Activated naive CD4-positive, alpha-beta T cell treated with anti-CD3 and anti-CD28 coated beads, Interleukin-2, amount 50 U/mL, for 24 hours (primary cell): Measurements from ENCODE around the gene SERPINB5.

Experiments
- H3K27ac Mint-ChIP-seq: one replicate; pipeline ENCODE4 v1.8.0; 2021; ENCODE audit warnings: mild to moderate bottlenecking, mixed read lengths
- H3K27me3 Mint-ChIP-seq: one replicate; pipeline ENCODE4 v1.8.0; 2021; ENCODE audit warnings: mixed read lengths
- H3K36me3 Mint-ChIP-seq: one replicate; pipeline ENCODE4 v1.8.0; 2021; ENCODE audit warnings: mixed read lengths
- H3K4me1 Mint-ChIP-seq: one replicate; pipeline ENCODE4 v1.8.0; 2021; ENCODE audit warnings: mixed read lengths
- H3K4me3 Mint-ChIP-seq: one replicate; pipeline ENCODE4 v1.8.0; 2021; ENCODE audit warnings: mild to moderate bottlenecking, mixed read lengths
- H3K9me3 Mint-ChIP-seq: one replicate; pipeline ENCODE4 v1.8.0; 2021; ENCODE audit warnings: mixed read lengths

Gene SERPINB5, protein sequence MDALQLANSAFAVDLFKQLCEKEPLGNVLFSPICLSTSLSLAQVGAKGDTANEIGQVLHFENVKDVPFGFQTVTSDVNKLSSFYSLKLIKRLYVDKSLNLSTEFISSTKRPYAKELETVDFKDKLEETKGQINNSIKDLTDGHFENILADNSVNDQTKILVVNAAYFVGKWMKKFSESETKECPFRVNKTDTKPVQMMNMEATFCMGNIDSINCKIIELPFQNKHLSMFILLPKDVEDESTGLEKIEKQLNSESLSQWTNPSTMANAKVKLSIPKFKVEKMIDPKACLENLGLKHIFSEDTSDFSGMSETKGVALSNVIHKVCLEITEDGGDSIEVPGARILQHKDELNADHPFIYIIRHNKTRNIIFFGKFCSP

DNA sequence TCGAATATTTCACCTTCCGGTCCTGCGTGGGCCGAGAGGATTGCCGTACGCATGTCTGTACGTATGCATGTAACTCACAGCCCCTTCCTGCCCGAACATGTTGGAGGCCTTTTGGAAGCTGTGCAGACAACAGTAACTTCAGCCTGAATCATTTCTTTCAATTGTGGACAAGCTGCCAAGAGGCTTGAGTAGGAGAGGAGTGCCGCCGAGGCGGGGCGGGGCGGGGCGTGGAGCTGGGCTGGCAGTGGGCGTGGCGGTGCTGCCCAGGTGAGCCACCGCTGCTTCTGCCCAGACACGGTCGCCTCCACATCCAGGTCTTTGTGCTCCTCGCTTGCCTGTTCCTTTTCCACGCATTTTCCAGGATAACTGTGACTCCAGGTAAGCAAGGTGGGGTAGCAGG is at the start of gene SERPINB5:
TSS of gene SERPINB5 (plus strand) at position 291 of the 400 bp plus-strand sequence. CDS start 7,471 bp downstream, outside the sequence.
- H3K36me3 Mint-ChIP-seq, result no peaks in the 10 kb centered on the region
- H3K4me3 Mint-ChIP-seq, result no peak within 1 kb of the TSS
- peaks cover 9% of the 10 kb centered on the region for H3K27me3 Mint-ChIP-seq
- no peaks in the 10 kb centered on the region for H3K9me3 Mint-ChIP-seq
- no peak within 1 kb of the TSS for H3K27ac Mint-ChIP-seq
- no peaks in the 10 kb centered on the region for H3K4me1 Mint-ChIP-seq

DNA sequence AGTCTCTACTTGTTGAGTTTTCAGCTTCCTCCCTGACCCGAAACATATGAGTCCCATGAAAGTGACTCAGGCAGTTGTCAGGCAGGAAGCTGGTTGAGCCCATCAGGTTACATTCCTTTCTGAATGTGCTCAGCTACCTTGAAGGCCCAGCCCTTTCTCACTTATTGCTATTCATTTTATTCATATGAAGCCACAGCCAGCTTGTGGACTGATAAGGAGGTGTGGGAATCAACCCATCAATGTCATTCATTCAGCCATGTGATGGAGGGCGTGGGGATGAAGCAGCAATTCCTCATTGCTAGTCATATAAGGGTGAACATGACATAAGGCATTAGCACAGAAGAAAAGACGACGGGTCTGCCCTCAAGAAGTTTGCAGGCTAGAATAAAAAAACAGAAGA is 49.2 kb upstream of the SERPINB5 start:
- peaks cover 12% of the 10 kb centered on the region for H3K27me3 Mint-ChIP-seq
- peaks cover 12% of the 10 kb centered on the region for H3K4me1 Mint-ChIP-seq
- no peak overlapping the region for H3K27ac Mint-ChIP-seq
- H3K36me3 Mint-ChIP-seq, result no peaks in the 10 kb centered on the region
- no peak overlapping the region for H3K4me3 Mint-ChIP-seq
- no peaks in the 10 kb centered on the region for H3K9me3 Mint-ChIP-seq

DNA sequence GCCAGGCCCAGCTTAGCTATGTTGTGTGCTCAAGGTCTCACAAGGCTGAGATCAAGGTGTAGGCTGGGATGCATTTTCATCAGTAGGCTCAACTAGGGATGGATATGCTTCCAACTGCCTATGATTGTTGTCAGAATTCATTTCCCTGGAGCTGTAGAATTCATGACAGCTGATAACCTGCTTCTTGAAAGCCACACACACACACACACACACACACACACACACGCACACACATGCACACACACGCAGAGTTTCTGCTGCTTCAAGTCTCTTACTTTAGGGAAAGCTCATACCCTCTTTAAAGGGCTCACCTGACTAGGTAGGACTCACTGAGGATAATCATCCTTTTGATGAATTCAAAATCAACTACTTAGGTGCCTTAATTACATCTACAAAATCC is 46.2 kb upstream of the SERPINB5 start:
- no peak overlapping the region for H3K4me3 Mint-ChIP-seq
- no peaks in the 10 kb centered on the region for H3K36me3 Mint-ChIP-seq
- no peak overlapping the region for H3K27ac Mint-ChIP-seq
- H3K9me3 Mint-ChIP-seq, result no peaks in the 10 kb centered on the region
- peaks cover 12% of the 10 kb centered on the region for H3K27me3 Mint-ChIP-seq
- H3K4me1 Mint-ChIP-seq, result no peaks in the 10 kb centered on the region

DNA sequence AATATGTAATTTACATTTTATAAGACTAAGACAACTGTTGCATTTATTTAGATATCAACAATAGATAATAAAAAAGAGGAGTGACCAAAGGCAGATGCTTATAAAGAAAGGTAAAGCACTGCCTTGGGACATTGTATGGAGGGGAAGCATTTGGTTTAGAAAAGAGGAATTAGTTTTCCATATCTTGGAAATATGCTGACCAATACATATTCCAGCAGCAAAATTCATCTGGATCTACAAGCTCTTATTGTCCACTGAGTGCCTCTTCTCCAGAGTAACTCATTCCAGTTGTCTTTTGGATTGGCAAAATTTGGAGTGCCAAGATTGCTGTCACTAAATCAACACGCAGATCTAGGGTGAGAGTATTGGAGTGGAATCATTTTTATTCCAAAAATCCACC is 45.6 kb upstream of the SERPINB5 start:
- Mint-ChIP-seq H3K36me3 (no peaks in the 10 kb centered on the region), H3K27ac (no peak overlapping the region), H3K4me3 (no peak overlapping the region), H3K9me3 (no peaks in the 10 kb centered on the region), H3K4me1 (no peaks in the 10 kb centered on the region), H3K27me3 (peaks cover 9% of the 10 kb centered on the region)

DNA sequence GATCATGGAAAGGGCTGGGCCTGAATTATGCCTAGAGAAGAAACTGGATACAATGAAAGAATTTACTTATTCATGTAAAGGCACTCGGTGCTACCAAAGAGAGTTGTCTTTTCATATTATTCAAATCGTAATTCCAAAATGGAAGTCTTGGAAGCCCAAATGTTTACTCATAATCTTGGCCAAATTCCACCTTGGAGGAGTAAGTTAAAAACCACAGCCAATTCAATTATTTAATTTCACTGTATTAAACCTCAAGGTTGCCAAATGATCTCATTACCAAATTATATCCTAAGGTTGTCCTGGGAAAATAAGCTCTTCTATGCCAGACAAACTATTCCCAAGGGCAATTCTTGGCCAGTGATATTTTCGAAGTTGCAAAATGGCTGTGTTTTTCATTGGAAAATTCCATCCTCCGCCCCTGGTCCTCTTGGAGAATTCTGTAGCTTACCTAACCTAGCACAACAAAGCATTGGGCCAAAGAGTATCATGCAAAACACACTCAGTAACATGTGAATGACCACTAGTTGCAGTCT is 43.4 kb upstream of the SERPINB5 start:
- Mint-ChIP-seq H3K36me3 (no peaks in the 10 kb centered on the region), H3K4me3 (no peak overlapping the region), H3K9me3 (no peaks in the 10 kb centered on the region), H3K4me1 (no peaks in the 10 kb centered on the region), H3K27ac (no peak overlapping the region), H3K27me3 (peaks cover 6% of the 10 kb centered on the region)

DNA sequence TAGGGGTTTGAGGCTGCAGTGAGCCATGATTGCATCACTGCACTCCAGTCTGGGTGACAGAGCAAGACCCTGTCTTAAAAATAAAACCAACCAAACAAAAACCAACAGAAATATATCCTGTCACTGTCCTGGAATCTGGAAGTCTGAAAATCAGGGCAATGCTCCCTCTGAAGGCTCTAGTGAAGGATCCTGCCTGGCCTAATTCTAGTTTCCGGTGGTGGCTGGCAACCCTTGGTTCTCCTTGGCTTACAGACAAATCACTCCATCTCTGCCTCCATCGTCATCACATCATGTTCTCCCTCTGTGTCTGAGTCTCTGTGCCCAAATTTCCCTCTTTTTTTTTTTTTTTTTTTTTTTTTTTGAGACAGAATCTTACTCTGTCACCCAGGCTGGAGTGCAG is 38.6 kb upstream of the SERPINB5 start:
- H3K27ac Mint-ChIP-seq, result no peak overlapping the region
- peaks cover 5% of the 10 kb centered on the region for H3K4me1 Mint-ChIP-seq
- no peaks in the 10 kb centered on the region for H3K27me3 Mint-ChIP-seq
- no peaks in the 10 kb centered on the region for H3K36me3 Mint-ChIP-seq
- no peak overlapping the region for H3K4me3 Mint-ChIP-seq
- no peaks in the 10 kb centered on the region for H3K9me3 Mint-ChIP-seq

DNA sequence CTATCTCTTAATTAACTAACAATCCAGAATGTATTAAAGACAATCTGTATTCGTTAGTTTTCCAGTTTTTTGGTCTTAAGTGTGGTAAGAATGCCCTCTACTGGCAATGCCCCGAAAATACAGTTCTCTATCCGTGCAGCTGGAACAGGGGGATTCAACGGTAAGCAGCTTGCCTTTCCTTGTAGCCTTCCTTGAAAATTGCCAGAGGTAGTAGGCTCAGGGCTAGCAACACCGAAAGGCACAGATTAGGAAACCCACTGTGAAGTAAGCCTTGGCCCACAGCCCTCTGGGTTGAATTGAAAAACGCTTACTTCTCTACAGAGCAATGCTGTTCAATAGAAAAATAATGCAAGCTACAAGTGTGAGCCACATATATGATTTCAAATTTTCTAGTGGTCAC is 37.4 kb upstream of the SERPINB5 start:
- Mint-ChIP-seq H3K4me3 (no peak overlapping the region), H3K4me1 (peaks cover 5% of the 10 kb centered on the region), H3K9me3 (no peaks in the 10 kb centered on the region), H3K27me3 (no peaks in the 10 kb centered on the region), H3K36me3 (no peaks in the 10 kb centered on the region), H3K27ac (no peak overlapping the region)

DNA sequence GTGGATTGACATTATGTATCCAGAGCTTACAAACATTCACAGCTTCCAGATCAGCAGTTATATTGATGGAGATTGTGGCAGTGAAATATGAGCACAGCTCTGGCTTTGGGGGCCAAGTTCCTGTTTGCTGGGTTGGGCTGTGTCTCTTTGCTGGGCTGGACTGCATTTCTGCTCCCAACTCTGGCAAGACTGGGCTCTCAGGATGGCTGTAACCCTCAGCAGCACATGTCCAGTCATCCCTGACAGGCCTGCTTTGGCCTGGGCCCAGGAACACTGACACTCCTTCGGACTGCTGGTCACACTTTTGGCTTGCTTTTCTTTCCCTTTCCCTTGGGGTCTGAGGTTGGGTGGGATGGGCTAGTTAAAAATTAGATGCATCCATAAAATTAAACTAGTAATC is 36.5 kb upstream of the SERPINB5 start:
- H3K27me3 Mint-ChIP-seq, result no peaks in the 10 kb centered on the region
- H3K27ac Mint-ChIP-seq, result no peak overlapping the region
- no peak overlapping the region for H3K4me3 Mint-ChIP-seq
- H3K9me3 Mint-ChIP-seq, result no peaks in the 10 kb centered on the region
- H3K4me1 Mint-ChIP-seq, result peaks cover 5% of the 10 kb centered on the region
- H3K36me3 Mint-ChIP-seq, result no peaks in the 10 kb centered on the region

DNA sequence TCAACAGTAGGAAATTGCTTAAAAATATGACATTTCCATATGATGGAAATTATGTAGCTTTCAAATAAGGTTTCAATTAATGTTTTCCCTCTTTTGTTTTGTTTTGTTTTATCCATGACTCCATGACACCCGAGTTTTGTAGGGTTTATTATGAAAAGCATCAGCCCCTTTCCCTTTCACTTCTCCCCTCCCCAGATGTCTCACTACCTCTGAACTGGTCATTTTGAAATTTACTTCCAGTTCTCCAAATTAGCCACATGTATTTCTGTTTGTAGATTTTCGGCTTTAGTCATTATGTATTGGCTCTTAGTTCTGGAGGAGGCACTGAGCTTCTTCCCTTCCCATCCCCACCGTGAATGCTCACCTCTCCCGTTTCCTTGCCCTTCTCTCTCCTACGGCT is 35.9 kb upstream of the SERPINB5 start:
- peaks cover 5% of the 10 kb centered on the region for H3K4me1 Mint-ChIP-seq
- no peaks in the 10 kb centered on the region for H3K36me3 Mint-ChIP-seq
- no peaks in the 10 kb centered on the region for H3K9me3 Mint-ChIP-seq
- no peak overlapping the region for H3K27ac Mint-ChIP-seq
- no peak overlapping the region for H3K4me3 Mint-ChIP-seq
- H3K27me3 Mint-ChIP-seq, result no peaks in the 10 kb centered on the region

DNA sequence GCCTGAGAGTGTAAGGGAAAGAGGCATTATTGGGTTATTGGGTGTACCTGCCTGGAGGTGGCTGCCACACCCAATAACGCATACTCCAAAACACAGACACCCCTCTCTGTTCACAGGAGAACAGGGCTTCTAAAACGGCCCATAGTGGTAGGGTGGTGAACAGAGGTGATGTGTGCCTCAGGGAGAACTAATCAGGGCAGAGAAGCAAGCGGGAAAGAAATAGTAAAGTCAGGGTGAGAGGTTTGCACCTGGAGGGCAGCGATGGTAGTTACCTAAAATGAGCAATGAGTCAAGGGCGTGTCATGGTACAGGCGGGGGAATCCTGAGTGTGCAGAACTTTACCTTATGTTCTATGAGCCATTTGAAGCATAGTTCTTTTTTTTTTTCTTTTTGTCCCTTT is 32.9 kb upstream of the SERPINB5 start:
- Mint-ChIP-seq H3K27me3 (no peaks in the 10 kb centered on the region), H3K27ac (peak overlapping the region; percentile 47), H3K4me1 (peaks cover 5% of the 10 kb centered on the region), H3K36me3 (no peaks in the 10 kb centered on the region), H3K4me3 (no peak overlapping the region), H3K9me3 (no peaks in the 10 kb centered on the region)

DNA sequence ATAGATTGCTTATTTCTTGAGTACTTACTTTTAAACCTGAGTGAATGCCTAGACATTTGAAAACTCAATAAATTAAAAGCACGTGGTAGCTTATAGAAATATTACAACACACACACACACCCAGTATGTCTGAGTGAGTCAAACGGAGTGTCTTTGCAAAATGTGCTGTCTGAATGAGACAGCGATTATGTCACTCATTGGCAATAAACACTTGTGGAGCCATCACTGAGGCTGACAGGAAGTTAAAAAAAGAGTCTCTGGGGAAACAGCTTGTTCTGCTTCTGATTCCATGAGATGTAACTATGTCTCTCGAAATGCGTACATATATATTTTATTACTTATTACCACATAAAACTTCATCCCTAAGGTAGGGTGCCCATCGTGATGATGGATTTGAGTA is 32.2 kb upstream of the SERPINB5 start:
- no peaks in the 10 kb centered on the region for H3K36me3 Mint-ChIP-seq
- no peak overlapping the region for H3K27ac Mint-ChIP-seq
- H3K27me3 Mint-ChIP-seq, result no peaks in the 10 kb centered on the region
- no peaks in the 10 kb centered on the region for H3K4me1 Mint-ChIP-seq
- H3K9me3 Mint-ChIP-seq, result no peaks in the 10 kb centered on the region
- H3K4me3 Mint-ChIP-seq, result no peak overlapping the region

DNA sequence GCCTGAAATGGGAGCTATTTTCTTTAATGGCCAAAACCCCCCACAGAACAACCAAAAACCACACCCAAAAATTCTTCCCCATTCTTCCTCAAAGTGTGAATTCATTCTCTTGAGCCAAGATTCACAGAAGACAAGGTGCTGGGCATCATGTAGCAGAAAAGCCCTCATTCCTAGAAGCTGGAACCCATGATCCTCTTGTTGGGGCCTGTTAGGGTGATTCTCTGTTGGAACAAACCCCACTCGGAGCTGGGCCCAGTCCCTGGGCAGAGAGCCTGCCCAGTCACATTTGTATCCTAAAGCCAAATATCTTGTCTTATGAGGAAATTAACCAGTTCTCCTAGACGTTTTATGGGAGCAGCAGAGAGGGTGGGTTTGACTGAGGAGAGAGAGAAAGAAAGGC is 31.7 kb upstream of the SERPINB5 start:
- no peaks in the 10 kb centered on the region for H3K27me3 Mint-ChIP-seq

DNA sequence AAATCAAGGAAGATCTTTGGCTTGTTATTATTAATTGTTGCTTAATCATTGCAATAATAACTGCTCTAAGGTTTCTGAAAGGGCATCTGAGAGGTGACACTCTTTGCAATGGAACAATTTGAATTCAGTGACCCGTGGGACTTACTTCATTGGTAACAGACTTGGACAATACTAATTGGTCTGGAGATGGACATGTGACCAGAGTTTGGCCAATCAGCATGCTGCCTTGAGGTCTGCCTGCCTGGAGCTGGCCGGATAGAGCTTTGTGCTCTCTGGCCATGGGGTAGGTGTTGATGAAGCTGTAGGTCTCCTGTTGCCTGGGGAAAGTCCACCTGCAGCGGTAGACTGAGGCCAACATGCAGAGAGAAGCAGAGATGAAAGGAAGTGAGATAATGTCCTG is 30.5 kb upstream of the SERPINB5 start:
- Mint-ChIP-seq H3K36me3 (no peaks in the 10 kb centered on the region), H3K27ac (no peak overlapping the region), H3K9me3 (no peaks in the 10 kb centered on the region)

More for the DNA sequence above, 31.7 kb upstream of the SERPINB5 start:
- Mint-ChIP-seq H3K4me1 (no peaks in the 10 kb centered on the region), H3K27ac (no peak overlapping the region), H3K4me3 (no peak overlapping the region), H3K36me3 (no peaks in the 10 kb centered on the region), H3K9me3 (no peaks in the 10 kb centered on the region)

DNA sequence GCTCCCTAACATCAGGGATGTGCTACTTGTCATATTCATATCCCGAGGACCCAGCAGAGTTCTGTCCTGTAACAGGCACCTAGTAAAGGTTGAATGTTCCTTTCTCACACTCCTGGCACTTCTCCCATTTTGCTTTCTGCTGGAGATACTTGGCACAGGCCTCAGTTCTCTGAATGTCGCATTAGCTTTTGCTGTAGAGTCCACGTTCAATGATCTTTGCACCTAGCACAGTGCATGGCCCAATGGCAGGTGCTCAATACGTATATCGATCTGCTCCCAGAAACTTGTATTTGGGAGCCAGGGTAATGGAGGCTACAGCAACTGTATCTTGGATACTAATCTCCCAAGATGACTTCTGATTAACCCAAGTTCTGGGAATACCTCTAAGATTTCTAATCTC is 29.7 kb upstream of the SERPINB5 start:
- H3K27ac Mint-ChIP-seq, result no peak overlapping the region
- no peak overlapping the region for H3K4me3 Mint-ChIP-seq
- no peaks in the 10 kb centered on the region for H3K9me3 Mint-ChIP-seq
- no peaks in the 10 kb centered on the region for H3K4me1 Mint-ChIP-seq
- H3K36me3 Mint-ChIP-seq, result no peaks in the 10 kb centered on the region
- H3K27me3 Mint-ChIP-seq, result no peaks in the 10 kb centered on the region

More for the DNA sequence above, 30.5 kb upstream of the SERPINB5 start:
- no peaks in the 10 kb centered on the region for H3K27me3 Mint-ChIP-seq
- H3K4me1 Mint-ChIP-seq, result no peaks in the 10 kb centered on the region
- no peak overlapping the region for H3K4me3 Mint-ChIP-seq

DNA sequence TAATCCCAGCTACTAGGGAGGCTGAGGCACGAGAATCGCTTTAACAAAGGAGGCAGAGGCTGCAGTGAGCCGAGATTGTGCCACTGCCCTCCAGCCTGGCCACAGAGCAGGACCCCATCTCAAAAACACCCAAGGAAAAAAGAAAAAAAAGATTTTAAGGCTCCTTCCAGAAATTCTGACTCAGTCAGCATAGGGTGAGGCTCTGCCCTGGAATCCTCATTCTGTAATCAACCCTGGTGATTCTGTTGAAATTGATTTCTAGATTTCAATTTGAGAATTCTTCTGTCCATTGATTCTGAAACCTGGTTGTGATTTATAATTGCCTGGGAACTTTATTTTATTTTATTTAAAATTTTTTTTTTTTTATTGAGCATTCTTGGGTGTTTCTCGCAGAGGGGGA is 27.3 kb upstream of the SERPINB5 start:
- Mint-ChIP-seq H3K9me3 (no peaks in the 10 kb centered on the region), H3K36me3 (no peaks in the 10 kb centered on the region), H3K4me3 (no peak overlapping the region), H3K27ac (no peak overlapping the region), H3K27me3 (no peaks in the 10 kb centered on the region), H3K4me1 (no peaks in the 10 kb centered on the region)

DNA sequence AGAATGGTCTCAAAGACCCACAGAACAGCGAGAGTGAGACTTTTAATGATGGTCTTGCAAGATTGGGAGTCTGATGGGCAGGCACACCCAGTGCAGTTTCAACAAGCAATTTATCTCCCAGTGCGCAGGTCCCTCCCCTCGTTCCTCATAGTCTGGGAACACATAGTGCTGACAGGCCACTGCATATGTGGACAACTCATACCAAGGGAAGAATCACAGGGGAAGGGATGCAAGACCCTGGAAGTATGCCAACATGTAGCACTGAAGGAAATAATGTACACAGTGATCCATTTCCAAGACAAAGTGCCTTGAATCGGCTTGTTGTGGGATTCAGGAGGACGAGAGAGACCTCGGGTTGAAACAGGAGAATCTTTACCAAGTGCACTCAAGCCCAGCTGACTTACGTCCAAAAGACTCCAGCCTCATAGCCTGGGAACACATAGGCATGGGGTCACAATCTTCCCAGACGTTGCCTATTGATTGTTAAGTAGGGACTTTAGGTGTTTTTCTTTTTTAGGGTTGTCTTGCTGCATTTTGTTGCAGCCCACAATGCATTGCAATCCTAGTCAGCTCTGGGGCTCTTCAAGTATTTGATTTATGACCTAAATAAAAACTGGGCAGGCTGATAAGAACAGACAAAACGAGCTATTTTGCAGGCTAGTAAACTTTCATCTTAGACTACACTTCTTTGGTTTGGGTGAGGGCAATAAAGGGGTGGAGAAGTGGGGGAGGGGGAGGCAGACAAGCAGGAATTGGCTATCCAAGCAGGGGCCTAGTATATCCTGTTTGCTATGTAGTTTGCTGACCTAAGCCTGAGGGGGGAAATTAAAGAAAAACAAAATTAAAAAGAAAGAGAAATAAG is 24.7 kb upstream of the SERPINB5 start:
- no peak overlapping the region for H3K27ac Mint-ChIP-seq
- no peaks in the 10 kb centered on the region for H3K4me1 Mint-ChIP-seq
- no peak overlapping the region for H3K4me3 Mint-ChIP-seq
- no peaks in the 10 kb centered on the region for H3K27me3 Mint-ChIP-seq
- no peaks in the 10 kb centered on the region for H3K9me3 Mint-ChIP-seq
- no peaks in the 10 kb centered on the region for H3K36me3 Mint-ChIP-seq
